Activated naive CD8-positive, alpha-beta T cell (primary cell): ENCODE measurements around the gene TRIM6.
"Not testable (repeated sequence)": the region's sequence is repeated elsewhere in the genome, so short reads cannot be mapped to it uniquely, and the experiment has no call there.

Source experiments
- H3K27ac Mint-ChIP-seq: one replicate; pipeline ENCODE4 v1.8.0; 2021; ENCODE audit warnings: mixed read lengths
- H3K27me3 Mint-ChIP-seq: one replicate; pipeline ENCODE4 v1.8.0; 2021; ENCODE audit warnings: mixed read lengths
- H3K36me3 Mint-ChIP-seq: one replicate; pipeline ENCODE4 v1.8.0; 2021; ENCODE audit warnings: mixed read lengths
- H3K4me1 Mint-ChIP-seq: one replicate; pipeline ENCODE4 v1.8.0; 2021; ENCODE audit warnings: low read depth, mixed read lengths
- H3K4me3 Mint-ChIP-seq: one replicate; pipeline ENCODE4 v1.8.0; 2021; ENCODE audit warnings: mild to moderate bottlenecking, mixed read lengths
- H3K9me3 Mint-ChIP-seq: one replicate; pipeline ENCODE4 v1.8.0; 2021; ENCODE audit warnings: low read depth, mixed read lengths

The TRIM6 gene

GRCh38 chr11:5591613-5592012 is 4.8 kb upstream of the TRIM6 start:
- peaks cover 1% of the 10 kb centered on the region for H3K27me3 Mint-ChIP-seq
- no peak overlapping the region for H3K4me3 Mint-ChIP-seq
- H3K36me3 Mint-ChIP-seq: peaks cover 5% of the 10 kb centered on the region
- no peak overlapping the region for H3K27ac Mint-ChIP-seq
- H3K9me3 Mint-ChIP-seq: no peaks in the 10 kb centered on the region
- peaks cover 4% of the 10 kb centered on the region for H3K4me1 Mint-ChIP-seq

- H3K27ac Mint-ChIP-seq: no peak overlapping the region
- H3K9me3 Mint-ChIP-seq: no peaks in the 10 kb centered on the region
- peaks cover 5% of the 10 kb centered on the region for H3K36me3 Mint-ChIP-seq
- H3K4me1 Mint-ChIP-seq: peaks cover 8% of the 10 kb centered on the region
- no peak overlapping the region for H3K4me3 Mint-ChIP-seq
- H3K27me3 Mint-ChIP-seq: peaks cover 5% of the 10 kb centered on the region
Measured at GRCh38 chr11:5592615-5593014, 3.8 kb upstream of the TRIM6 start.

- Mint-ChIP-seq H3K27me3 (peaks cover 5% of the 10 kb centered on the region), H3K4me3 (no peak overlapping the region), H3K9me3 (no peaks in the 10 kb centered on the region), H3K36me3 (peaks cover 5% of the 10 kb centered on the region), H3K4me1 (peaks cover 8% of the 10 kb centered on the region), H3K27ac (no peak overlapping the region)
Measured at GRCh38 chr11:5593146-5593545, 3.3 kb upstream of the TRIM6 start.

GRCh38 chr11:5597953-5598352 is 1.5 kb downstream of the TRIM6 start:
- Mint-ChIP-seq H3K36me3 (no peaks in the 10 kb centered on the region), H3K4me3 (no peak overlapping the region)

GRCh38 chr11:5600374-5600851 is 4.0 kb downstream of the TRIM6 start:
- no peak overlapping the region for H3K4me3 Mint-ChIP-seq
- no peaks in the 10 kb centered on the region for H3K9me3 Mint-ChIP-seq
- H3K27ac Mint-ChIP-seq: no peak overlapping the region
- peaks cover 5% of the 10 kb centered on the region for H3K27me3 Mint-ChIP-seq
- no peaks in the 10 kb centered on the region for H3K36me3 Mint-ChIP-seq
- H3K4me1 Mint-ChIP-seq: peaks cover 8% of the 10 kb centered on the region

More at GRCh38 chr11:5597953-5598352, 1.5 kb downstream of the TRIM6 start:
- Mint-ChIP-seq H3K4me1 (peaks cover 8% of the 10 kb centered on the region), H3K27me3 (peaks cover 5% of the 10 kb centered on the region), H3K27ac (no peak overlapping the region), H3K9me3 (no peaks in the 10 kb centered on the region)

GRCh38 chr11:5602791-5603190 is 6.4 kb downstream of the TRIM6 start:
- H3K4me1 Mint-ChIP-seq: not testable (repeated sequence)

GRCh38 chr11:5603326-5603725 is 6.9 kb downstream of the TRIM6 start:
- no peak overlapping the region for H3K4me3 Mint-ChIP-seq
- no peaks in the 10 kb centered on the region for H3K9me3 Mint-ChIP-seq

More at GRCh38 chr11:5602791-5603190, 6.4 kb downstream of the TRIM6 start:
- H3K27me3 Mint-ChIP-seq, H3K36me3 Mint-ChIP-seq, H3K9me3 Mint-ChIP-seq, H3K27ac Mint-ChIP-seq, H3K4me3 Mint-ChIP-seq: not testable (repeated sequence)

GRCh38 chr11:5604896-5605295 is 8.5 kb downstream of the TRIM6 start:
- Mint-ChIP-seq H3K27ac (no peak overlapping the region), H3K4me3 (no peak overlapping the region), H3K9me3 (no peaks in the 10 kb centered on the region)

More at GRCh38 chr11:5603326-5603725, 6.9 kb downstream of the TRIM6 start:
- no peak overlapping the region for H3K27ac Mint-ChIP-seq
- no peaks in the 10 kb centered on the region for H3K36me3 Mint-ChIP-seq
- H3K27me3 Mint-ChIP-seq: no peaks in the 10 kb centered on the region
- H3K4me1 Mint-ChIP-seq: no peaks in the 10 kb centered on the region

GRCh38 chr11:5605849-5606248 is 9.4 kb downstream of the TRIM6 start:
- no peak overlapping the region for H3K27ac Mint-ChIP-seq
- H3K4me1 Mint-ChIP-seq: no peaks in the 10 kb centered on the region
- H3K9me3 Mint-ChIP-seq: no peaks in the 10 kb centered on the region
- no peak overlapping the region for H3K4me3 Mint-ChIP-seq
- no peaks in the 10 kb centered on the region for H3K36me3 Mint-ChIP-seq
- H3K27me3 Mint-ChIP-seq: no peaks in the 10 kb centered on the region

More at GRCh38 chr11:5604896-5605295, 8.5 kb downstream of the TRIM6 start:
- Mint-ChIP-seq H3K27me3 (no peaks in the 10 kb centered on the region), H3K36me3 (no peaks in the 10 kb centered on the region), H3K4me1 (no peaks in the 10 kb centered on the region)

- H3K4me1 Mint-ChIP-seq: no peaks in the 10 kb centered on the region
- H3K27ac Mint-ChIP-seq: no peak overlapping the region
- H3K9me3 Mint-ChIP-seq: no peaks in the 10 kb centered on the region
- no peaks in the 10 kb centered on the region for H3K27me3 Mint-ChIP-seq
- no peaks in the 10 kb centered on the region for H3K36me3 Mint-ChIP-seq
- H3K4me3 Mint-ChIP-seq: no peak overlapping the region
Measured at GRCh38 chr11:5608808-5609207, 12.4 kb downstream of the TRIM6 start.

- Mint-ChIP-seq H3K4me1 (no peaks in the 10 kb centered on the region), H3K9me3 (no peaks in the 10 kb centered on the region), H3K36me3 (no peaks in the 10 kb centered on the region), H3K4me3 (no peak overlapping the region), H3K27ac (no peak overlapping the region), H3K27me3 (no peaks in the 10 kb centered on the region)
Measured at GRCh38 chr11:5610446-5610845, 14.0 kb downstream of the TRIM6 start.

GRCh38 chr11:5611627-5612026 is 15.2 kb downstream of the TRIM6 start:
- H3K27ac Mint-ChIP-seq: no peak overlapping the region
- no peaks in the 10 kb centered on the region for H3K4me1 Mint-ChIP-seq
- no peaks in the 10 kb centered on the region for H3K36me3 Mint-ChIP-seq
- no peak overlapping the region for H3K4me3 Mint-ChIP-seq
- H3K9me3 Mint-ChIP-seq: no peaks in the 10 kb centered on the region
- no peaks in the 10 kb centered on the region for H3K27me3 Mint-ChIP-seq

GRCh38 chr11:5618807-5619206 is 22.4 kb downstream of the TRIM6 start:
- peaks cover 5% of the 10 kb centered on the region for H3K4me1 Mint-ChIP-seq
- peaks cover 7% of the 10 kb centered on the region for H3K36me3 Mint-ChIP-seq
- H3K4me3 Mint-ChIP-seq: no peak overlapping the region
- no peaks in the 10 kb centered on the region for H3K9me3 Mint-ChIP-seq
- H3K27ac Mint-ChIP-seq: no peak overlapping the region
- no peaks in the 10 kb centered on the region for H3K27me3 Mint-ChIP-seq

- H3K4me3 Mint-ChIP-seq: no peak overlapping the region
- peaks cover 22% of the 10 kb centered on the region for H3K4me1 Mint-ChIP-seq
- no peaks in the 10 kb centered on the region for H3K27me3 Mint-ChIP-seq
- H3K36me3 Mint-ChIP-seq: peaks cover 7% of the 10 kb centered on the region
- no peak overlapping the region for H3K27ac Mint-ChIP-seq
- no peaks in the 10 kb centered on the region for H3K9me3 Mint-ChIP-seq
Measured at GRCh38 chr11:5620651-5621521, 24.4 kb downstream of the TRIM6 start.

GRCh38 chr11:5621580-5621979 is 25.1 kb downstream of the TRIM6 start:
- Mint-ChIP-seq H3K27ac (no peak overlapping the region), H3K36me3 (peaks cover 7% of the 10 kb centered on the region), H3K9me3 (no peaks in the 10 kb centered on the region), H3K4me3 (no peak overlapping the region), H3K27me3 (no peaks in the 10 kb centered on the region), H3K4me1 (peaks cover 28% of the 10 kb centered on the region)

- Mint-ChIP-seq H3K27ac (no peak overlapping the region), H3K4me3 (no peak overlapping the region), H3K4me1 (peaks cover 40% of the 10 kb centered on the region), H3K9me3 (no peaks in the 10 kb centered on the region), H3K36me3 (peaks cover 10% of the 10 kb centered on the region), H3K27me3 (no peaks in the 10 kb centered on the region)
Measured at GRCh38 chr11:5622802-5623201, 26.4 kb downstream of the TRIM6 start.
